PC-3 (cell line): ENCODE results near the gene PBX4. TPM values are rescaled to one million over a fixed set of nuclear protein-coding genes. Genes with fewer than 3 reads are reported as not detected.
A peak's percentile ranks its signal among the peaks of the same experiment; 100 is the strongest.

Experiments used
- ATAC-seq: fragments of 200-7000 bp; cut with Tn5 transposase; 2 replicates; pipeline ENCODE4 v1.9.1; 2020; ENCODE audit warnings: mild to moderate bottlenecking, moderate library complexity
- BruUV-seq: library from RNA; stranded (reverse); fragments of 400-500 nt; replicated peaks from 2 replicates; lab custom pipeline; 2021; lab: Mats Ljungman, UMichigan
- CTCF ChIA-PET: fragments of 300-600 bp; sonication (Branson Sonifier 250); formaldehyde crosslinking; loops from one replicate; lab custom pipeline; 2022; ENCODE audit warnings: antibody characterized with exemption; lab: Charles Lee
- POLR2A ChIA-PET: fragments of 300-600 bp; sonication (Branson Sonifier 250); formaldehyde crosslinking; loops from one replicate; lab custom pipeline; 2022; ENCODE audit warnings: antibody characterized with exemption; ENCODE audit not compliant: unreplicated experiment; lab: Charles Lee
- DNase-seq: peaks from one replicate; pipeline ENCODE4 v3.0.0-alpha.2; 2015
- H2AFZ ChIP-seq: fragments of 300-600 bp; sonication (generic); 2 replicates; pipeline ENCODE4 v1.6.0; 2016; ENCODE audit warnings: antibody characterized with exemption, low read length
- H3F3A ChIP-seq: fragments of 300-600 bp; sonication (generic); one replicate; pipeline ENCODE4 v1.6.0; 2017; ENCODE audit warnings: antibody characterized with exemption, low read length, control low read depth, mild to moderate bottlenecking; ENCODE audit not compliant: unreplicated experiment
- H3K27ac ChIP-seq: fragments of 300-600 bp; sonication (generic); 2 replicates; pipeline ENCODE4 v1.5.1; 2016; ENCODE audit warnings: mild to moderate bottlenecking, low read length
- H3K27me3 ChIP-seq: fragments of 300-600 bp; sonication (generic); 2 replicates; pipeline ENCODE4 v1.6.1; 2016; ENCODE audit warnings: low read length, mixed read lengths
- H3K36me3 ChIP-seq: fragments of 300-600 bp; sonication (generic); 2 replicates; pipeline ENCODE4 v1.6.1; 2016; ENCODE audit warnings: low read depth, mixed run types, low read length, mixed read lengths
- H3K4me1 ChIP-seq: fragments of 300-600 bp; sonication (generic); 2 replicates; pipeline ENCODE4 v1.5.1; 2016; ENCODE audit warnings: low read length; ENCODE audit not compliant: insufficient read depth
- H3K4me2 ChIP-seq: fragments of 300-600 bp; sonication (generic); 2 replicates; pipeline ENCODE4 v1.6.0; 2016; ENCODE audit warnings: low read length
- H3K4me3 ChIP-seq: fragments of 300-600 bp; sonication (generic); 2 replicates; pipeline ENCODE4 v1.5.1; 2016; ENCODE audit warnings: mild to moderate bottlenecking, low read length, mixed read lengths
- H3K79me2 ChIP-seq: fragments of 300-600 bp; sonication (generic); 2 replicates; pipeline ENCODE4 v1.6.1; 2017; ENCODE audit warnings: low read length, mixed read lengths
- H3K9ac ChIP-seq: fragments of 300-600 bp; sonication (generic); 2 replicates; pipeline ENCODE4 v1.6.0; 2016; ENCODE audit warnings: mild to moderate bottlenecking, low read length
- H3K9me2 ChIP-seq: fragments of 300-600 bp; sonication (generic); replicated peaks from 2 replicates; pipeline ENCODE4 v1.6.1; 2016; ENCODE audit warnings: mixed run types, low read length, mixed read lengths
- H3K9me3 ChIP-seq: fragments of 300-600 bp; sonication (generic); 2 replicates; pipeline ENCODE4 v1.6.1; 2016; ENCODE audit warnings: low read length, mixed read lengths
- H4K20me1 ChIP-seq: fragments of 300-600 bp; sonication (generic); 2 replicates; pipeline ENCODE4 v1.6.1; 2016; ENCODE audit warnings: low read length, mixed read lengths
- EZH2 ChIP-seq: fragments of 300-600 bp; sonication (generic); IDR thresholded peaks from one replicate; pipeline ENCODE4 v1.6.1; 2017; ENCODE audit warnings: antibody characterized with exemption, mild to moderate bottlenecking, low read length; ENCODE audit not compliant: unreplicated experiment
- EZH2phosphoT487 ChIP-seq: fragments of 300-600 bp; sonication (generic); IDR thresholded peaks from 2 replicates; pipeline ENCODE4 v1.6.1; 2018; ENCODE audit warnings: mild to moderate bottlenecking, antibody characterized with exemption, low read length, borderline replicate concordance
- intact Hi-C: fragments of 100-400 bp; cut with micrococcal nuclease; formaldehyde crosslinking; loops from 2 replicates; pipeline ENCODE4 v1.9.0; 2023
- total RNA-seq: library from RNA; depleted of rRNA; stranded (reverse); fragments of >200 nt; gene quantifications from 2 replicates; pipeline ENCODE4 v1.2.3, GENCODE V29; 2014
- TF ChIP-seq, protein P1 (sequence below): fragments of 300-600 bp; sonication (generic); conservative IDR thresholded peaks from 2 replicates; pipeline ENCODE4 v1.5.1; 2017; ENCODE audit warnings: antibody characterized with exemption, low read depth, mild to moderate bottlenecking, low read length

Gene PBX4
- total RNA-seq, 1 experiment from 2014 or later = 6.9 TPM

DNA sequence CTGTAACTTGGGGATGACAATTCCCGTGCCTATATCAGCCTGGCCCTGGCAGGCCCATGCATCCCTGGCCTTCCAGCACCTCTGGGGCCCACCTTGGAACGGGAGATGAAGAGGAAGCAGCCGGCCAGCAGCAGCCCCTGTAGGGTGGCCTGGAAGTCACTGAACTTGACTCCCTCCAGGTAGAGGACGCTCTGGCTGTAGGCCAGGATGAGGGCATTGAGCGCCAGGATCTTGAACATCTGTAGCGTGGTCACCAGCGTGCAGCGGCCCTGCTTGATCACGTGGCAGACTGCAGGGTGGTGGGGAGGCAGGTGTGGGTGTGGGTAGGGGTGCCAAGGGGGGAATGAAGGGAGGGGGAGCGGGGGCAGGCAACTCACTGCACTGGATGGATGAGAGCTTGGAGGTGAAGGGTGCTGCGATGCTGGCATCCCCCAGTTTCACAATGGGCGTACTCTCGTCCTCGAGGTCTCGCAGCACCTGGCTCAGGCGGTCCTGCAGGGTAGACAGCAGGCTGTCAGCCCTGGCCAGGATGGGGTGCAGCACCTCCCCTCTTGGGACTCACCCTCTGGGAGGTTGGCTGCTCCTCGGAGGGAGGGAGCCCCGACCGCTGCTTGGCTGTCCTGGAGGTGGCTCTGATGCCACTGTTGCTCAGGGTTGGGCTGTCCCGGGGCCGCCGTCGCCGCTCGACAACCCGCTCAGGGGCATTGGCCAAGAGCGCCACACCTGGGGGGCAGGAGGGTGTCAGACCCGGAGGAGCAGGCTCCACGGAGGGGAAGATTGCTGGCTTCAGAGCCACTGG is 28.7 kb upstream of the PBX4 start:
- Histone ChIP-seq H3K36me3 (peaks cover 22% of the 10 kb centered on the region; the same call in 1 of the 2 replicates), H2AFZ (no peak overlapping the region), H3K27me3 (no peaks in the 10 kb centered on the region), H3K4me2 (no peak overlapping the region), H3K79me2 (0 out of 2 replicates have a peak, but pooled peaks cover 3% of the 10 kb centered on the region), H3K4me3 (no peak overlapping the region), H4K20me1 (no peaks in the 10 kb centered on the region), H3K9me2 (no peaks in the 10 kb centered on the region), H3F3A (no peaks in the 10 kb centered on the region), H3K9me3 (no peaks in the 10 kb centered on the region), H3K27ac (no peak overlapping the region), H3K4me1 (peaks cover 3% of the 10 kb centered on the region; the same call in 1 of the 2 replicates), H3K9ac (no peak overlapping the region)
- no TSS peak for BruUV-seq
- no peak for DNase-seq
- ATAC-seq = no peak
- ChIA-PET POLR2A (no interaction called here), CTCF (no interaction called here)
- TF ChIP-seq EZH2 (no peak), EZH2phosphoT487 (no peak)
- TF ChIP-seq, protein P1, sequence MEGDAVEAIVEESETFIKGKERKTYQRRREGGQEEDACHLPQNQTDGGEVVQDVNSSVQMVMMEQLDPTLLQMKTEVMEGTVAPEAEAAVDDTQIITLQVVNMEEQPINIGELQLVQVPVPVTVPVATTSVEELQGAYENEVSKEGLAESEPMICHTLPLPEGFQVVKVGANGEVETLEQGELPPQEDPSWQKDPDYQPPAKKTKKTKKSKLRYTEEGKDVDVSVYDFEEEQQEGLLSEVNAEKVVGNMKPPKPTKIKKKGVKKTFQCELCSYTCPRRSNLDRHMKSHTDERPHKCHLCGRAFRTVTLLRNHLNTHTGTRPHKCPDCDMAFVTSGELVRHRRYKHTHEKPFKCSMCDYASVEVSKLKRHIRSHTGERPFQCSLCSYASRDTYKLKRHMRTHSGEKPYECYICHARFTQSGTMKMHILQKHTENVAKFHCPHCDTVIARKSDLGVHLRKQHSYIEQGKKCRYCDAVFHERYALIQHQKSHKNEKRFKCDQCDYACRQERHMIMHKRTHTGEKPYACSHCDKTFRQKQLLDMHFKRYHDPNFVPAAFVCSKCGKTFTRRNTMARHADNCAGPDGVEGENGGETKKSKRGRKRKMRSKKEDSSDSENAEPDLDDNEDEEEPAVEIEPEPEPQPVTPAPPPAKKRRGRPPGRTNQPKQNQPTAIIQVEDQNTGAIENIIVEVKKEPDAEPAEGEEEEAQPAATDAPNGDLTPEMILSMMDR = no peak
- intact Hi-C loops = no loop called here

DNA sequence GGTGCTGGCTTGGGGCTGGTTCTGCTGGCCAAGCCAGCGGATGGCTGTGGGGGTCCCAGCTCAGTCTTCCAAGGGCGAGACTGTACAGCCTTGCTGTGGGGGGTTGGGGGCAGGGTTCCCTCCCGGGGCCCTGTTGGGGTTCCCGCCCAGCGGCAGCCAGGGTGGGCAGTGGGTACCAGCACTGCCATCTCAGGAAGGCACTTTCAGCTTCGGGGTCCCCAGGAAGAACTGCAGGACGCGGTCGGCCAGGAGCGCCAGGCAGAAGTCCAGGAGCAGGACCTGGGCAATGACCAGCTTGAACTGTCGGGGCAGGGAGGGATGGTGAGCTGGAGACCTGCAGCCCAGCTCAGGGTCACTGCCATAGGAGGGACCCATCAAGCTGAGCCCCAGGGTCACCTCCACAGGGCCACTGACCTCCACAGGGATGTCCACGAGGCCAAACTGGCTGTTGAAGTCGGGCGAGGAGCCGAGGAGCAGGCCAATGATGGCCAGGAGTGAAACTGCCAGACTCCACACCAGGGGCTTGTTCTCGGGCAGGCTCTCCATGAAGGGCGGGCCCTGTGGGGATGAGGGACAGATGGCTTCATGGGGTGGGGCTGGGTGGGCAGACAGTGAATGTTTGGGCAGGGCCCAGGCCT is 26.9 kb upstream of the PBX4 start:
- TF ChIP-seq, protein P1 = no peak
- TF ChIP-seq EZH2phosphoT487 = no peak
- TF ChIP-seq EZH2 = no peak
- POLR2A ChIA-PET = no interaction called here
- Histone ChIP-seq H3K27ac (no peak overlapping the region), H3F3A (no peaks in the 10 kb centered on the region), H3K9me3 (no peaks in the 10 kb centered on the region), H4K20me1 (no peaks in the 10 kb centered on the region), H3K4me1 (peaks cover 3% of the 10 kb centered on the region; the same call in 1 of the 2 replicates), H3K27me3 (no peaks in the 10 kb centered on the region), H2AFZ (no peak overlapping the region), H3K9me2 (no peaks in the 10 kb centered on the region), H3K4me2 (no peak overlapping the region), H3K9ac (no peak overlapping the region), H3K79me2 (0 out of 2 replicates have a peak, but pooled peaks cover 6% of the 10 kb centered on the region), H3K4me3 (no peak overlapping the region), H3K36me3 (peaks cover 10% of the 10 kb centered on the region; the same call in 1 of the 2 replicates)
- ATAC-seq = no peak
- CTCF ChIA-PET = interaction anchor here (1.4 kb wide), 1 partner anchor 113 kb away, joined by 3 read pairs; no protein-coding TSS in a partner anchor
- TSS peak; percentile 5 for BruUV-seq
- intact Hi-C loops = no loop called here
- DNase-seq = no peak
